GM18873 (cell line): ENCODE measurements around the gene S100A2.
"Not testable (repeated sequence)": the region's sequence is repeated elsewhere in the genome, so short reads cannot be mapped to it uniquely, and the experiment has no call there.

ENCODE experiments used
- ATAC-seq: cut with Tn5 transposase; IDR thresholded peaks from one replicate; pipeline ENCODE4 v1.9.1; 2021; ENCODE audit warnings: mild to moderate bottlenecking, moderate library complexity, moderate number of reproducible peaks; ENCODE audit not compliant: unreplicated experiment, low FRiP score

S100A2 gene

GRCh38 chr1:153597206-153597605 is 31.6 kb upstream of the S100A2 start:
- no peak for ATAC-seq

- ATAC-seq: no peak
These were observed 27.1 kb upstream of the S100A2 start for GRCh38 chr1:153592748-153593147.

GRCh38 chr1:153588482-153588881 is 22.8 kb upstream of the S100A2 start:
- ATAC-seq: no peak

GRCh38 chr1:153588033-153588432 is 22.4 kb upstream of the S100A2 start:
- not testable (repeated sequence) for ATAC-seq

GRCh38 chr1:153587314-153587713 is 21.7 kb upstream of the S100A2 start:
- ATAC-seq: no peak

GRCh38 chr1:153586347-153586746 is 20.7 kb upstream of the S100A2 start:
- ATAC-seq: no peak

- ATAC-seq: no peak
These were observed 19.4 kb upstream of the S100A2 start for GRCh38 chr1:153585006-153585405.

GRCh38 chr1:153583976-153584375 is 18.3 kb upstream of the S100A2 start:
- no peak for ATAC-seq

- not testable (repeated sequence) for ATAC-seq
These were observed 17.9 kb upstream of the S100A2 start for GRCh38 chr1:153583514-153583913.

- ATAC-seq: not testable (repeated sequence)
These were observed 17.2 kb upstream of the S100A2 start for GRCh38 chr1:153582836-153583235.

GRCh38 chr1:153578936-153579335 is 13.3 kb upstream of the S100A2 start:
- no peak for ATAC-seq

- ATAC-seq: no peak
These were observed 12.8 kb upstream of the S100A2 start for GRCh38 chr1:153578490-153578889.

- no peak for ATAC-seq
These were observed 12.0 kb upstream of the S100A2 start for GRCh38 chr1:153577624-153578051.

- no peak for ATAC-seq
These were observed 11.5 kb upstream of the S100A2 start for GRCh38 chr1:153577138-153577537.

- not testable (repeated sequence) for ATAC-seq
These were observed 9.9 kb upstream of the S100A2 start for GRCh38 chr1:153575497-153575896.

- not testable (repeated sequence) for ATAC-seq
These were observed 9.4 kb upstream of the S100A2 start for GRCh38 chr1:153575081-153575491.

- no peak for ATAC-seq
These were observed 7.7 kb upstream of the S100A2 start for GRCh38 chr1:153573351-153573750.

GRCh38 chr1:153572569-153573015 is 6.9 kb upstream of the S100A2 start:
- no peak for ATAC-seq

- ATAC-seq: no peak
These were observed 6.1 kb upstream of the S100A2 start for GRCh38 chr1:153571706-153572105.

GRCh38 chr1:153570874-153571273 is 5.2 kb upstream of the S100A2 start:
- no peak for ATAC-seq

GRCh38 chr1:153569465-153569864 is 3.8 kb upstream of the S100A2 start:
- ATAC-seq: no peak

GRCh38 chr1:153568367-153569099 is 2.9 kb upstream of the S100A2 start:
- ATAC-seq: no peak
